SH-SY5Y (cell line): ENCODE data around the gene FBXL14.

Experiments used
- GATA2 ChIP-seq: IDR thresholded peaks from 2 replicates; pipeline ENCODE4 v1.6.1; 2011; ENCODE audit warnings: mild to moderate bottlenecking, low read depth, low read length
- GATA3 ChIP-seq: IDR thresholded peaks from 2 replicates; pipeline ENCODE4 v1.6.1; 2011; ENCODE audit warnings: low read depth, mild to moderate bottlenecking, low read length, moderate library complexity

DNA sequence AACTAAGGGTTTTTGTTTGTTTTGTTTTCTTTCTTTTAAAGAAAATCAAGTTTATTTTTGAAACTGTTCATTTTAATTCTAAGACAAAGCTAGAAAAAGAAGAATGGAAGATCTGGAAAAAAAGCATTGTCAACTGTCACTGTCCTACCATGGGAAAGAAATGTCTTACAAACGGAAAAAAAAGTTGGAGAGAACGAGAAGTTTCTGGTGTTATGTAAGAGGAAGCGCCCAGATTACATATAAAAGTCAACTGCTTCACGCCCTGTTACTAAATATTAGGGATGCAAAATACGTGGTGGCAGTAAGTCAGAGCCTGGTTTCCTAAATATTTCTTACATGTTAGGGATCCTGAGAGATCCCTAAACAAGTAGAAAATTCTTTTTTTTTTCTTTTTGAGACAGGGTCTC is 14.3 kb upstream of the FBXL14 start:
- TF ChIP-seq GATA2 (no peak), GATA3 (no peak)
